ENCODE measurements around the gene LRRC8E.

Gene LRRC8E

DNA sequence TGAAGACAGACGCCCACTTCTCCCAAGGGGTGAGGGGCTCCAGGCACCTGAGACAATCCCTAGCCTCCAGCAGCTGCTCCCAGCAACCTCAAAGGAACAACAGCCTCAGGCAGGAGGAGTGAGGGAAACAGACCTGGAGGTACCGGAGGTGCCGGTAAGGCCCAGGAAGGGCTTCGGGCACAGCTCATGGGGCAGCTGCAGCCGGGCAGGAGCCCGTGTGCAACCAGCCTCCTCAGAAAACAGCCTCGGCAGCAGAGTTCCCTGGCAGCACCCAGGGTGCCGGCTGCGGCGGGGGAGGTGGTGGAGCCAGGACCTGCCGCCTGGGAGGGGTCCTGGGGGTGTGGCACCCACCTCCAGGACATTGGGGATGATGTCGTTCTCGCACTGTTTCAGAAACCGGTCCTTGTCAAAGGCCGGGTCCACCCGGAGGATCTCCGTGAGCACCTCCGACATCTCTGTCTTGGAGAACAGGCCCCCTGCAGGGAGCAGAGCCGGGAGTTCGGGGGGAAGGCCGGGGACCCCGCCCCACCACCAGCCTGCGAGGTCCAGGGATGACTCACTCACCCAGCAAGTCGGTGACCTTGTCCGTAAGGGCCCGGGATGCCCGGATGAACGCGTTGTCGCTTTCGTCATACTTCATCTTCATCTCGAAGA lies 44.1 kb downstream of the LRRC8E start:
- no peak for DNase-seq (ENCODE audit: low read depth, low spot score)

DNA sequence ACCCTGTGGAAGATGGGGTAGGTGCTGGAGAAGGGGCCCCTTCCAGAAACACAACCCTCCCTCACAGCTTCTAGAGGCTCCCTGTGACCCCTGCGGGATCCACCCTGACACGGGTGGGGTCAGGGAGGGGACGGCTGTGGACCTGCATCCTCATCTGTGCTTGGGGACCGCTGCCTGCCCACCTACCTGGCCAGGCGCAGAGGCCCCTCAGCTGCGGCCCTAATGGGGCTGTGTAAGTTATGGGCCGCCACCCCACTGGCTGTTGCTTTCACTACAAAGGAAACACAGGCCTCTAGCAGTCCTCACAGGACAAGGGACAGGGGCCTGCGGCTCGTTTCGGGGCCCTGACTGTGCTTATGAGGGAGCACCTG lies 44.6 kb downstream of the LRRC8E start:
- DNase-seq (ENCODE audit: low read depth, low spot score): no peak

DNA sequence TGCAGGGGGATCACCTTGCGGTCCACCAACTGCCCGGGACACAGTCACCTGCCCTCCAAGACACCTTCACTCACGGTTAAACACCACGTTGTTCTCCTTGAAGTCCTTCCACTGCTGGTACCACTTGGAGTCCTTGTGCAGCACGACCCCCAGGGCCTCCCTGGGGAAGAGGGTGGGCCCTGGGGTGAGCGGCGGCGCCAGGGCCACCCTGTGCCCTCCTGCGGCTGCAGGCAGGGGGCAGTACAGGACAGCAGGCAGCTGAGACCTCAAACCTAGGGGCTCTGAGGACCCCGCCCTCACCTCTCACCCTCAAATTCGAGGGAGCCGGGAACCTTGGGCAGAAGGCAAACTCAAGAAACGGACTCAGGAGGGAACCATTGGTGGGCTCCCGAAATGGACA lies 45.1 kb downstream of the LRRC8E start:
- DNase-seq (ENCODE audit: low read depth, low spot score): no peak

DNA sequence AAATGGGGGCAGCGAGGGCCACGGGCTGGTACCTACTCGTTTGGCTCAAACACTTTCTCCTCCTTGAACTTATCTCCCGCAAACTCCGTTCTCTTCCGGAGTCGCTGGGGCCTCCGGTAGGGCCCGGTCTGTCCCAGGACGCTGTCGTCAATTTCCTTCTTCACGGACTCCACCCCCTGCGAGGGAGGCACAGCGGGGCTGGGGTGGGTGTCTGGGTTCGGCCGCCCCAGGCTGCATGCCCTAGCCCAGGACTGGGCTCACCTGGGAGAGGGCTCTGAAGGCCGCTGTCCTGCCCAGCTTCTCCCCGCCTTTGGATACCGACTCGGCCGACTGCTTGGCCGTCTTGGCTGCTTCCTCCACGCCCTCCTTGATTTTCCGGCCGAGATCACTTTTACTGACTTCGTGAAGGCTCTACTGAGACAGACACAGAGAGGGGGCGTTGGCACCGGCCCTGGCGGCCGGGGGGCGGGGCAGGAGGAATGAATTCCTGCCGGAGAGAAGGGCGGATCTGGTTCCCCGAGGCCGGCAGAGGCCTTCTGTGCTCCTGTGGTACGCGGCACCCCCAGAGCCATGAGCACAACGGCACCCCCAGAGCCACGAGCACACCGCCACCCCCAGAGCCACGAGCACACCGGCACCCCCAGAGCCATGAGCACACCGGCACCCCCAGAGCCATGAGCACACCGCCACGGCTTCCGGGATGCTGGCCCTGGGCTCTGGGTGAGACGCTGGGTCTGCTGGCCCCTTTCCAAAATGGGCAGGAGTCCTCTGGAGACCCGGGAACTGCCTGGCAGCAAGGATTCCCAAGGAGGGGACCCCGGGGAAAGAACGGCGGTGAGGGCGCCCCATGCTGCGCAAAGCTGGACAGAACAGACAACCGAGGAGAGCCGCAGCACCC lies 45.8 kb downstream of the LRRC8E start:
- DNase-seq (ENCODE audit: low read depth, low spot score): no peak

DNA sequence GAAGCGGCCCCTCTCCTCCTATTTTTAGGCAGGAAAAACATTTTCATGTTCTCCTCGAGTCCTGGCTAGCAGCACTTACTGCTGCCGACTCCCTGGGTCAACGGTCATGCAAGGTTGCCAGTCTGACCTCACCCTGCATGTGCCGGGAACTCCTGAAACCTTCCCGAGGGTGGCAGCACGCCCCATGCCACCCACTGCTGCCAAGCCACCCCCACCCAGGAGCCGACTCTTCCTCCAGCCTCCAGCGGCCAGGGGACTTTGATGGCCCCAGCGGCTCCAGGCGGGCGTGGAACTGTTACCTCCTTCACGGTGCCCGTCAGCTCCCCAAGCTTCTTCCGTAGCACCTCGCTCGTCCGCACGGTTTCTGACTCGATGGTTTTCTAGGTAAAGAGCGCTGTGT lies 46.5 kb downstream of the LRRC8E start:
- no peak for DNase-seq (ENCODE audit: low read depth, low spot score)

DNA sequence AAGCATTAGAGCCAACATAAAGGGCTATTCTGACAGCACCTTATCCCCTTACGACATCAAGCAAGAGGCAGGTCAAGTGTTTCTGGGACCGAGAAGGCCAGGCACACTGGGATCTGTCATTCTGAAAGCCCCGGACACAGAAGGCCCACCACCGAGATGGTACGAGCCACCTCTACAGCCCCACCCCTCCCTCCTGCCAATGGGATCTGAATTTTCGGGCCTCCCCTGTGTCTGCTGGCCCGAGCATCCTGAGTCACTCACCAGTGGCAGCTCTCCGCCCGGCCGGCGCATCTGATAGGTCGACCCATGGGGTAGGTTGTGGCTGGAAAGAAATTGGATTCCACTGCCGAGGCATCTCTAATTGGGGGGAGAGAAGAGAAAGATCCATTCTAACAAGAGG lies 52.5 kb downstream of the LRRC8E start:
- DNase-seq (ENCODE audit: low read depth, low spot score): no peak

DNA sequence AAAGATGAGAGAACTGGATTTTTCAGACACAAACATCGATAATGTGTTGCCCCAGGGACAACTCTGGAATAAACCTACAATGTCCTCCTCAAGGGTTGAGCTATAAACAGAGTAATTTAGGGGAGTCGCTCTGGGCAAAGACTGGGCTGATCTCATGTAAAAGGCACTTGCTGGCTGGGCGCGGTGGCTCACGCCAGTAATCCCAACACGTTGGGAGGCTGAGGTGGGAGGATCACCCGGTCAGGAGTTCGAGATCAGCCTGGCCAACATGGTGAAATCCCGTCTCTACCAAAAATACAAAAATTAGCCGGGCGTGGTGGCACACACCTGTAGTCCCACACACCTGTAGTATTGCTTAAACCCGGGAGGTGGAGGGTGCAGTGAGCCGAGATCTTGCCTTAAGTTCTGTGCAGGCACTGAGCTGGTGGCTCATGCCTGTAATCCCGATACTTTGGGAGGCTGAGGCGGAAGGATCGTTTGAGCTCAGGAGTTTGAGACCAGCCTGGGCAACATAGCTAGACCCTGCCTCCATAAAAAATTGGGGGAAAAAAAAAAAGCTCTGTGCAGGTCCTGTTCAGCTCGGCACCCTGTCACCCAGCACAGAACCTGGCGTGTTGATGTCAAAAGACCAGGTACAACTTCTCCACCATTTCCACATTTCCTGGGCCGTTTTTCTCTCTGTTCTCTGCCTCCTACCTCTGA lies 53.7 kb downstream of the LRRC8E start:
- DNase-seq (ENCODE audit: low read depth, low spot score): no peak

DNA sequence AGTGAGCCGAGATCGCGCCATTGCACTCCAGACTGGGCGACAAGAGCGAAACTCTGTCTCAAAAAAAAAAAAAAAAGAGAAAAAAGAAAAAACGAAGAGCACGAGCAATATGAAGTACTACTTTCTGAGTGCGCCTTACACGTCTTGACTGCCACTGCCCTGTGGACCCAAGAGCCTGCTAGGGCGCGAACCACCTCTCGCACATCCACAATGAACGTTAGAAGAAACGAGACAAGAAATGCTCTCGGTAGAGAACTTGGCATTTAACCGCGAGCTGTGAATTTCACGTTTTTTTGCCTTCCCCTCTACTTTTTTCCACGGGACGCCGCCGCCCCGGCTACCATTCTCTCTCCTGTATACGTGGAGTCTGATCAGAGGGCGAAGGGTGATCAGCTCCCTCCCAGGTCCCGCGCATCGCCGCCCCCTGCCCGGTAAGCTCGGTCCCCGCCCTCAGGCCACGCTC lies 54.7 kb downstream of the LRRC8E start:
- DNase-seq (ENCODE audit: low read depth, low spot score): no peak

DNA sequence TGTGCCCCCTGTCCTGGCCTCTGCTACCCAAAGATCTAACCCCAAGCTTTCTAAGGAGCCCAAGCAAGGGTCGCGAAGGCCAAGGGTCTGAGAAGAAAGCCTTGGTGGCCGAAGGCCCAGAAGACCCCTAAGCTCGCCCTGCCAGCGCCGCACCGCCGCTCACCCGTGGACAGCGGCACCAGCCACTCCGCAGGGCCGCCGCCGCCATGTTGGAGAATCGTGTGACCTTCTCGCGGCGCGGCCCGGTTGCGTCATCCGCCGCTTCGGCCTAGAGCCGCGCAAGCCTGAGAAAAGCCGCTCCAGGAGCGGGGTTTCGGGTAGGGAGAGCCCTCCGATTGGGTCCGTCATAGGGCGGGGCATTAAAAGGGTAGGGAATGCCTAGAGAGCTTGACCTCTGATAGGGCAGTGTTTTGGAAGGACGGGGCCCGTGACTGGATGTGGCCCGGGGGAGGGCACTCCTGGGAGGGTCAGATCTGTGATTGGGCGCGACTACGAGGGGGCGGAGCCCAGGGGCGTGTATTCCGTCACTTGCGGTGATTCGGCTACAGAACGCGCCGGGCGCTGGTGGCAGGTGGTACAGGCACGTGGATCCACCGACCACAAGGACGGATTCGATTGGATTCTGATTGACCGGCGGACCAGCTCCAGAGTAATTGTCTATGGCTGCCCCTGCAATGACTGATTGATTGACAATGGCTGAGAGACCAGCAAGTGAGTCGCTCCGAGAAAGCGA lies 55.3 kb downstream of the LRRC8E start, which contains the start of gene TIMM44:
TSS of gene TIMM44 (minus strand) at position 223 of the 733 bp plus-strand sequence. CDS start at position 208, 15 bp downstream.
- peak; percentile 97 for DNase-seq (ENCODE audit: low read depth, low spot score)

DNA sequence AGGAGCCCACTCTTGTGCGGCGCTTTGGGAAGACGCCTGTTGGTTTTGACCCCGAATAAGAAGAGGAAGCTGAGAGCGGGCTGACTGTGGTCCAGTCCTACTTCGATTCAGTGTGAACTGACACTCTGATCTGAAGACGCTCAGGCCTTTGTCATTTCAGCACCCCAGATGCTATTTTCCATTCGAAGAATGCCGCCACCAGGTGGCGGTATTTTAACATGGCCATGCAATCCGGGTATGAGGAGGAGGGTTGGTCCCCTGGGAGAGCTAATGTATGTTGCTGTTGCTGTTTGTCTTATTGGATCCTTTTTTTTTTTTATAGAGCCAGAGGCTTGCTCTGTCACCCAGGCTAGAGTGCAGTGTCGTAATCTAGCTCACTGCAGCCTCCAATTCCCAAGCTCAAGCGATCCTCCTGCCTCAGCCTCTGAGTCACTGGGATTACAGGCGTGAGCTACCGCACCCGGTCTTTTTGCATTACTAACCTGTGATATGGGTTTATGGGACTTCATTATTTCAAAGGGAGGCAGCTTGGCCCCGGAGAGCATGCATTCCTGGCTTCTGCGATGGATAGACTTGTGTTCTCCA lies 56.0 kb downstream of the LRRC8E start:
- peak; percentile 72 for DNase-seq (ENCODE audit: low read depth, low spot score)

DNA sequence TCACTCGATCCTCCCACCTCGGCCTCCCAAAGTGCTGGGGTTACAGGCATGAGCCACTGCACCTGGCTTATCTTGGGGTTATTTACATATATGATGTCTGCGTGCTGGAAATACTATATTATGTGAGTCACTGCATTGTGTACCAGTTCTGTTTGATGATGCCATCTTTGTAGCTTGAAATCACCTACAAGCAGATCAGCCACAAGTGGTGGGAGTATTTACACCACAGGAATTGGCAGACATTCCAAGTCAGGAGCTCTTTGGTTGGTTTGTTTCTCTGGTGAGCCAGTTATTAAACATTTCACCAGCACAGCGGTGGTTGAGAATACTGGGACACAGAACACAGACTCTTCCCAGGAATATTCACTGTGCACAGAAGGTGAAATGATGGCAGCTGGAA lies 59.6 kb downstream of the LRRC8E start:
- DNase-seq (ENCODE audit: low read depth, low spot score): no peak
